OCI-LY7 (cell line): ENCODE results near the gene HOXC9. TPM values are rescaled to one million over a fixed set of nuclear protein-coding genes. Genes with fewer than 3 reads are reported as not detected.

Experiments
- BruUV-seq: library from RNA; stranded (reverse); fragments of 400-500 nt; replicated peaks from 2 replicates; lab custom pipeline; 2021; lab: Mats Ljungman, UMichigan
- CTCF ChIA-PET: fragments of 300-600 bp; sonication (Branson Sonifier 250); formaldehyde crosslinking; loops from one replicate; lab custom pipeline; 2022; ENCODE audit warnings: antibody characterized with exemption; ENCODE audit not compliant: unreplicated experiment; lab: Charles Lee
- POLR2A ChIA-PET: fragments of 300-600 bp; sonication (Branson Sonifier 250); formaldehyde crosslinking; loops from one replicate; lab custom pipeline; 2022; ENCODE audit warnings: antibody characterized with exemption; lab: Charles Lee
- DNase-seq: peaks from one replicate; pipeline ENCODE4 v3.0.0-alpha.2; 2015; ENCODE audit warnings: low spot score
- H2AFZ ChIP-seq: fragments of 200-600 bp; sonication (generic), shearing (Covaris generic); 2 replicates; pipeline ENCODE4 v1.6.1; 2014; ENCODE audit warnings: mild to moderate bottlenecking, antibody characterized with exemption, low read length, moderate library complexity
- H3K27ac ChIP-seq: fragments of 200-600 bp; sonication (generic); 2 replicates; pipeline ENCODE4 v1.5.1; 2014; ENCODE audit warnings: mixed run types, low read depth, mild to moderate bottlenecking, moderate library complexity, low read length, inconsistent platforms; ENCODE audit not compliant: poor library complexity, severe bottlenecking
- H3K36me3 ChIP-seq: fragments of 200-600 bp; sonication (generic); 2 replicates; pipeline ENCODE4 v1.6.1; 2014; ENCODE audit warnings: mild to moderate bottlenecking, antibody characterized with exemption, low read length, moderate library complexity, mixed read lengths; ENCODE audit not compliant: insufficient read depth
- H3K4me1 ChIP-seq: fragments of 200-600 bp; sonication (generic); 2 replicates; pipeline ENCODE4 v1.5.1; 2014; ENCODE audit warnings: mild to moderate bottlenecking, low read length; ENCODE audit not compliant: insufficient read depth, poor library complexity, severe bottlenecking
- H3K4me2 ChIP-seq: fragments of 200-600 bp; sonication (generic); 2 replicates; pipeline ENCODE4 v1.6.1; 2014; ENCODE audit warnings: mild to moderate bottlenecking, low read length
- H3K4me3 ChIP-seq: fragments of 200-600 bp; sonication (generic); 2 replicates; pipeline ENCODE4 v1.5.1; 2014; ENCODE audit warnings: mild to moderate bottlenecking, low read depth, low read length; ENCODE audit not compliant: poor library complexity, severe bottlenecking
- H3K79me2 ChIP-seq: fragments of 200-600 bp; sonication (generic); 2 replicates; pipeline ENCODE4 v1.6.1; 2016; ENCODE audit warnings: low read depth, mild to moderate bottlenecking, low read length, moderate library complexity, mixed read lengths; ENCODE audit not compliant: insufficient read depth
- H3K9me2 ChIP-seq: fragments of 200-600 bp; sonication (generic); 2 replicates; pipeline ENCODE4 v1.6.1; 2016; ENCODE audit warnings: mild to moderate bottlenecking, low read length, mixed read lengths; ENCODE audit not compliant: insufficient read depth
- H3K9me3 ChIP-seq: fragments of 200-600 bp; sonication (generic); 2 replicates; pipeline ENCODE4 v1.6.1; 2014; ENCODE audit warnings: mild to moderate bottlenecking, mixed run types, low read length, mixed read lengths
- H4K20me1 ChIP-seq: fragments of 200-600 bp; sonication (generic); 2 replicates; pipeline ENCODE4 v1.6.1; 2014; ENCODE audit warnings: mild to moderate bottlenecking, antibody characterized with exemption, low read length, moderate library complexity, mixed read lengths; ENCODE audit not compliant: insufficient read depth
- CTCF ChIP-seq: fragments of 200-600 bp; sonication (generic); conservative IDR thresholded peaks from 2 replicates; pipeline ENCODE4 v1.5.1; 2014; ENCODE audit warnings: mild to moderate bottlenecking, antibody characterized with exemption, low read length, moderate library complexity, mixed read lengths
- EZH2phosphoT487 ChIP-seq: fragments of 200-600 bp; sonication (generic); IDR thresholded peaks from 2 replicates; pipeline ENCODE4 v1.6.1; 2018; ENCODE audit warnings: low read depth, borderline replicate concordance, mild to moderate bottlenecking, mixed run types, antibody characterized with exemption, low read length, moderate library complexity, mixed read lengths
- intact Hi-C: fragments of 100-400 bp; cut with micrococcal nuclease; formaldehyde crosslinking; loops from one replicate; pipeline ENCODE4 v1.10.0; 2022; ENCODE audit not compliant: unreplicated experiment
- total RNA-seq, 2 experiments: library from RNA; depleted of rRNA in 1 of 2; stranded (reverse); fragments of >200 nt in 1 of 2; shearing (Covaris generic) in 1 of 2; gene quantifications; 2 replicates each; pipeline ENCODE4 v1.2.3, GENCODE V29; 2014 to 2022

HOXC9 gene
- total RNA-seq, 2 experiments from 2014 or later: 0.42 TPM; not detected in 1

GRCh38 chr12:53997204-53998109 is 2.5 kb upstream of the HOXC9 start:
- CTCF ChIA-PET: no interaction called here
- no TSS peak for BruUV-seq
- peak; percentile 24; the same call in 1 of the 2 replicates for TF ChIP-seq EZH2phosphoT487
- no peak for TF ChIP-seq CTCF
- Histone ChIP-seq H4K20me1 (no peaks in the 10 kb centered on the region; the same call in 1 of the 2 replicates), H3K4me2 (no peak overlapping the region), H3K9me2 (no peaks in the 10 kb centered on the region), H3K27ac (no peak overlapping the region), H3K4me3 (no peak overlapping the region), H2AFZ (no peak overlapping the region), H3K36me3 (no peaks in the 10 kb centered on the region), H3K79me2 (no peaks in the 10 kb centered on the region), H3K4me1 (peaks cover 5% of the 10 kb centered on the region), H3K9me3 (no peaks in the 10 kb centered on the region)
- POLR2A ChIA-PET: no interaction called here
- no peak for DNase-seq
- intact Hi-C loops: no loop called here

GRCh38 chr12:53998110-53998899 is 1.7 kb upstream of the HOXC9 start:
- BruUV-seq: no TSS peak
- Histone ChIP-seq H3K9me3 (no peaks in the 10 kb centered on the region), H3K4me2 (no peak overlapping the region), H2AFZ (no peak overlapping the region), H3K9me2 (no peaks in the 10 kb centered on the region), H4K20me1 (no peaks in the 10 kb centered on the region; the same call in 1 of the 2 replicates), H3K36me3 (no peaks in the 10 kb centered on the region), H3K27ac (no peak overlapping the region), H3K4me3 (no peak overlapping the region), H3K4me1 (peaks cover 5% of the 10 kb centered on the region), H3K79me2 (no peaks in the 10 kb centered on the region)
- intact Hi-C loops: no loop called here
- POLR2A ChIA-PET: no interaction called here
- CTCF ChIA-PET: no interaction called here
- TF ChIP-seq CTCF: no peak
- peak; percentile 24; the same call in 1 of the 2 replicates for TF ChIP-seq EZH2phosphoT487
- DNase-seq: no peak
